C4-2B (cell line): Measurements from ENCODE around the gene GNA15.
"Not testable (repeated sequence)": the region's sequence is repeated elsewhere in the genome, so short reads cannot be mapped to it uniquely, and the experiment has no call there.

Source experiments
- H3K27ac ChIP-seq: fragments of 450-650 bp; 2 replicates; pipeline ENCODE4 v1.5.1; 2017
- ZFX ChIP-seq: fragments of 450-650 bp; IDR thresholded peaks from 2 replicates; pipeline ENCODE4 v1.6.1; 2017
- TF ChIP-seq, protein P1 (sequence below): fragments of 450-650 bp; conservative IDR thresholded peaks from 2 replicates; pipeline ENCODE4 v1.5.1; 2017; ENCODE audit warnings: mild to moderate bottlenecking

The GNA15 gene

DNA sequence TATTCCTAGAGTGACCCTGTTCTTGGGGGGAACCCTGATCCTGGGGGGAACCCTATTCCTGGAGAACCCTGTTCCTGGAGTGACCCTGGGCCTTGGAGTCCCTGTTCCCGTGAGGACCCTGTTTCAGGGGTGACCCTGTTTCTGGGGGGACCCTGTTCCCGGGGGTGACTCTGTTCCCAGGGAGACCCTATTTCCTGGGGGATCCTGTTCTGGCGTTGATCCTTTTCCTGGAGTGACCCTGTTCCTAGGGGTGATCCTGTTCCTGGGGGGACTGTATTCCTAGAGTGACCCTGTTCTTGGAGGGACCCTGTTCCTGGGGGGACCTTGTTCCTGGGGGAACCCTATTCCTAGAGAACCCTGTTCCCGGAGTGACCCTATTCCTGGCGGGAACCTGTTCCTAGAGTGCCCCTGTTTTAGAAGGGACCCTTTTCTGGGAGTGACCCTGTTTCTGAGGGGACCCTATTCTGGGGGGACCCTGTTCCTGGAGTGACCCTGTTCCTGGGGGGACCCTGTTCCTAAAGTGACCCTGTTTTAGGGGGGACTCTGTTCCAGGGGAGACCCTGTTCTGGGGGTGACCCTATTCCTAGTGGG is 15.0 kb downstream of the GNA15 start:
- H3K27ac ChIP-seq = no peak overlapping the region
- TF ChIP-seq, protein P1, sequence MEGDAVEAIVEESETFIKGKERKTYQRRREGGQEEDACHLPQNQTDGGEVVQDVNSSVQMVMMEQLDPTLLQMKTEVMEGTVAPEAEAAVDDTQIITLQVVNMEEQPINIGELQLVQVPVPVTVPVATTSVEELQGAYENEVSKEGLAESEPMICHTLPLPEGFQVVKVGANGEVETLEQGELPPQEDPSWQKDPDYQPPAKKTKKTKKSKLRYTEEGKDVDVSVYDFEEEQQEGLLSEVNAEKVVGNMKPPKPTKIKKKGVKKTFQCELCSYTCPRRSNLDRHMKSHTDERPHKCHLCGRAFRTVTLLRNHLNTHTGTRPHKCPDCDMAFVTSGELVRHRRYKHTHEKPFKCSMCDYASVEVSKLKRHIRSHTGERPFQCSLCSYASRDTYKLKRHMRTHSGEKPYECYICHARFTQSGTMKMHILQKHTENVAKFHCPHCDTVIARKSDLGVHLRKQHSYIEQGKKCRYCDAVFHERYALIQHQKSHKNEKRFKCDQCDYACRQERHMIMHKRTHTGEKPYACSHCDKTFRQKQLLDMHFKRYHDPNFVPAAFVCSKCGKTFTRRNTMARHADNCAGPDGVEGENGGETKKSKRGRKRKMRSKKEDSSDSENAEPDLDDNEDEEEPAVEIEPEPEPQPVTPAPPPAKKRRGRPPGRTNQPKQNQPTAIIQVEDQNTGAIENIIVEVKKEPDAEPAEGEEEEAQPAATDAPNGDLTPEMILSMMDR = no peak
- no peak for TF ChIP-seq ZFX

DNA sequence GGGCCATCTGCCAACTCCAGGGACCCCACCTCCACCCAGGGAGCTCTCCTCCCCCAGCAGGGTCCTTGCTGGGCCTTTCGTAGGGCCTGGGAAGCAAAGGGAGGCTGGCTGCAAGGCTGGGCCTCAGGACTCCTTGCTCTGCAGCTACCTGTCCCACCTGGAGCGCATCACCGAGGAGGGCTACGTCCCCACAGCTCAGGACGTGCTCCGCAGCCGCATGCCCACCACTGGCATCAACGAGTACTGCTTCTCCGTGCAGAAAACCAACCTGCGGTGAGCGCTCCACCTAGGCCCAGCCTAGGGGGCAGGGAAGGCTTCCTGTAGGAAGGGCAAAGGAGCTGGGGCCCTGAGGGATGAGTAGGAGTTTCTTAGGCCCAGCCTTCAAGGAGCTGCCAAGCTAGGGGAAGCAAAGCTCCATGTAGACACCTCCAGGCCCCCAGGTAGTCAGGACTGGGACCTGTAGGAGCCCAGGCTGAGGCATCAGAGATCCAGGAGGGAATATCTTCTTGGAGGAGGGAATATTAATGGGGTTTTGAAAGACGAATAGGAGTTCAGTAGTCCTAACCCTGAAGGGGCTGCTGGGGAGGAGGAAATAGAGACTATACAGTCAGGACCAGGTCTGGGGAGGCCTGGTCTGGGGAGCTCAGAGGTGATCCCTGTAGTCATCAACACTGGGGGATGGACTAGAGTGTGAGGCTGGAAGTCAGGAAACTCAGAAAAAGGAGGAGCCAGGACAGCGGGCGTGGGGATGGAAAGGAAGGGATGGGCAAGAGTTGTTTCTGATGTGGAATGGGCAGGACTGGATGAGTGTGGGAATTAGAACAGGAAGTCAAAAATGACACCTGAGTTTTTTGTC is 16.0 kb downstream of the GNA15 start:
- no peak overlapping the region for H3K27ac ChIP-seq
- TF ChIP-seq ZFX = no peak
- TF ChIP-seq, protein P1 = no peak

GRCh38 chr19:3152419-3152780 is 16.6 kb downstream of the GNA15 start:
- H3K27ac ChIP-seq = no peak overlapping the region
- no peak for TF ChIP-seq ZFX
- TF ChIP-seq, protein P1 = no peak

DNA sequence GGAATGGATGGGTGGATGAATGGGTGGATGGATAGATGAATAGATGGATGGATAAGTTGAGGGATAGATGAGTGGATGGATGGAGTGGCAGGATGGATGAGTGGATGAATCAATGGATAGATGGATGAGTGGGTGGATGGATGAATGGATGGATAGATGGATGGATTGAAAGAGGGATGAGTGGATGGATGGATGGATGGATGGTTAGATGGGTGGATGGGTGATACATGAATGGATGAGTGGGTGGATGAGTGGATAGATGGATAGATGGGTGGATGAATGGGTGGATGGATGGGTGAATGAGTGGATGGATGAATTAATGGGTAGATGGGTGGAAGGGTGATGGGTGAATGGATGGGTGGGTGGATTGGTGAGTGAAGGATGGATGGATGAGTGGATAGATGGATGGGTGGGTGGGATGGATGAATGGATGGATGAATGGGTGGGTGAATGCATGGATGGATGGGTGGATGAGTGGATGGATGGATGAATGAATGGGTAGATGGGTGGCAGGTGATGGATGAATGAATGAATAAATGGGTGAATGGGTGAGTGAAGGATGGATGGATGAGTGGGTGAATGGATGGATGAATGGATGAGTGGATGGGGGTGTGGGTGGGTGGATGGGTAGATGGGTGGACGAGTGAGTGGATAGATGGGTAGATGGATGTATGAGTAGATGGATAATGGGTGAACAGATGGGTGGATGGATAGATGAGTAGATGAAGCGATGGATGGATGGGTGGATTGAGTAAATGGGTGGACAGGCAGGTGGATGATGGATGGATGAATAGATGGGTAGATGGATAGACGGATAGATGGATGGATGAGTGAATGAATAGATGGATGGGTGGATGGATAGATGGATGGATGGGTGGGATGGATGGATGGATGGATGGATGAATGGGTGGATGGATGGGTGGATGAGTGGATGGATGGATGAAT is 17.7 kb downstream of the GNA15 start:
- no peak overlapping the region for H3K27ac ChIP-seq
- no peak for TF ChIP-seq ZFX
- TF ChIP-seq, protein P1 = no peak

DNA sequence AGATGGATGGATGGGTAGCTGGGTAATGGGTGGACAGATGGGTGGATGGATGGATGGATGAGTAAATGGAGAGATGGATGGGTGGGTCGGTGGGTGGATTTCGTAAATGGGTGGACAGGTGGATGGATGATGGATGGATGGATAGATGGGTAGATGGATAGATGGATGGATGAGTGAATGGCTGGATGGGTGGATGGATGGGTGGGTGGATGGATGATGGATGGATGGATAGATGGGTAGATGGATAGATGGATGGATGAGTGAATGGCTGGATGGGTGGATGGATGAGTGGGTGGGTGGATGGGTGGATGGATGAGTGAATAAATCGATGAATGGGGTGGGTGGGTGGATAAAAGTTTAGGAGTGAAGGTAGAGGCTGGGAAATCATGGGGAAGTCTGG is 18.6 kb downstream of the GNA15 start:
- H3K27ac ChIP-seq = not testable (repeated sequence)

- H3K27ac ChIP-seq = no peak overlapping the region
- TF ChIP-seq ZFX = no peak
- TF ChIP-seq, protein P1 = no peak
These were observed 19.3 kb downstream of the GNA15 start for GRCh38 chr19:3154957-3155736.
